Effector memory CD8-positive, alpha-beta T cell (primary cell): ENCODE results near the gene GNA12.
"Not testable (repeated sequence)": the region's sequence is repeated elsewhere in the genome, so short reads cannot be mapped to it uniquely, and the experiment has no call there.

Experiments
- ATAC-seq: fragments of 150-1000 bp; cut with Tn5 transposase; replicated peaks from 2 replicates; pipeline ENCODE4 v1.10.0; 2021; ENCODE audit warnings: mild to moderate bottlenecking, moderate library complexity
- DNase-seq, 3 experiments: peaks; one replicate each; pipeline ENCODE4 v3.0.0; 2021
- H3K27ac Mint-ChIP-seq, 2 donors: one replicate each; pipeline ENCODE4 v1.8.0; 2022; ENCODE audit warnings: mild to moderate bottlenecking in 2 of 2, mixed read lengths in 2 of 2, moderate library complexity in 2 of 2
- H3K27me3 Mint-ChIP-seq, 2 donors: one replicate each; pipeline ENCODE4 v1.8.0; 2022; ENCODE audit warnings: mixed read lengths in 2 of 2
- H3K36me3 Mint-ChIP-seq: one replicate; pipeline ENCODE4 v1.8.0; 2022; ENCODE audit warnings: mild to moderate bottlenecking, moderate library complexity, mixed read lengths; ENCODE audit not compliant: insufficient read depth
- H3K4me1 Mint-ChIP-seq, 2 donors: one replicate each; pipeline ENCODE4 v1.8.0; 2022; ENCODE audit warnings: low read depth in 2 of 2, mixed read lengths in 2 of 2
- H3K4me3 Mint-ChIP-seq, 2 donors: one replicate each; pipeline ENCODE4 v1.8.0; 2022; ENCODE audit warnings: mild to moderate bottlenecking in 2 of 2, mixed read lengths in 2 of 2, moderate library complexity in 2 of 2
- H3K9me3 Mint-ChIP-seq, 2 donors: one replicate each; pipeline ENCODE4 v1.8.0; 2022; ENCODE audit warnings: mixed read lengths in 2 of 2

Gene GNA12

GRCh38 chr7:2691932-2692439 is 152.1 kb downstream of the GNA12 start:
- H3K36me3 Mint-ChIP-seq, ATAC-seq, H3K4me3 Mint-ChIP-seq, DNase-seq, H3K27ac Mint-ChIP-seq, H3K9me3 Mint-ChIP-seq: not testable (repeated sequence)
- H3K27me3 Mint-ChIP-seq: peaks cover 30 to 56% of the 10 kb centered on the region in 2 donors
- peaks cover 8 to 14% of the 10 kb centered on the region in 2 donors for H3K4me1 Mint-ChIP-seq

DNA sequence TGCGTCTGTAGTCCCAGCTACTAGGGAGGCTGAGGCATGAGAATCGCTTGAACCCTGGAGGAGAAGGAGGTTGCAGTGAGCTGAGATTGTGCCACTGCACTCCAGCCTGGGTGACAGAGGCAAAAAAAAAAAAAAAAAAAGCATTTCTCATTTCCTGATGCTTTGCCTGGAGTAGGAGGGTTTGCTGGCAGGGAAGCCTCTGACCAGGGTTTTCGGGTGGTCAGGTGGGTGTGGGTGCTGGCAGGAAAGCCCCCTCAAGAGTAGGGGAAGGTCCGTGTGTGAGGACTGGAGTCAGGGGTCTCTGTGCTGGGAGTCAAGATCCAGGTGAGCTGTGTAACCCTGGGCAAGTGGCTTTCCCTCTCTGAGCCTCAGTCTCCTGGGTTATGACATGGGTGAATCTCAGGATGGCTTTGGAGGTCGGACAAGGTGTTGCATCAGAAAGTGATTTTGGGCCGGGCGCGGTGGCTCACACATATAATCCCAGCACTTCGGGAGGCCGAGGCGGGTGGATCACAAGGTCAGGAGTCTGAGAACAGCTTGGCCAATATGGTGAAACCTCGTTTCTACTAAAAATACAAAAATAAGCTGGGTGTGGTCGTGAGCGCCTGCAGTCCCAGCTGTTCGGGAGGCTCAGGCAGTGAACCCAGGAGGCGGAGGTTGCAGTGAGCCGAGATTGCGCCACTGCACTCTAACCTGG is 152.9 kb downstream of the GNA12 start:
- H3K27me3 Mint-ChIP-seq: peaks cover 33 to 59% of the 10 kb centered on the region in 2 donors

DNA sequence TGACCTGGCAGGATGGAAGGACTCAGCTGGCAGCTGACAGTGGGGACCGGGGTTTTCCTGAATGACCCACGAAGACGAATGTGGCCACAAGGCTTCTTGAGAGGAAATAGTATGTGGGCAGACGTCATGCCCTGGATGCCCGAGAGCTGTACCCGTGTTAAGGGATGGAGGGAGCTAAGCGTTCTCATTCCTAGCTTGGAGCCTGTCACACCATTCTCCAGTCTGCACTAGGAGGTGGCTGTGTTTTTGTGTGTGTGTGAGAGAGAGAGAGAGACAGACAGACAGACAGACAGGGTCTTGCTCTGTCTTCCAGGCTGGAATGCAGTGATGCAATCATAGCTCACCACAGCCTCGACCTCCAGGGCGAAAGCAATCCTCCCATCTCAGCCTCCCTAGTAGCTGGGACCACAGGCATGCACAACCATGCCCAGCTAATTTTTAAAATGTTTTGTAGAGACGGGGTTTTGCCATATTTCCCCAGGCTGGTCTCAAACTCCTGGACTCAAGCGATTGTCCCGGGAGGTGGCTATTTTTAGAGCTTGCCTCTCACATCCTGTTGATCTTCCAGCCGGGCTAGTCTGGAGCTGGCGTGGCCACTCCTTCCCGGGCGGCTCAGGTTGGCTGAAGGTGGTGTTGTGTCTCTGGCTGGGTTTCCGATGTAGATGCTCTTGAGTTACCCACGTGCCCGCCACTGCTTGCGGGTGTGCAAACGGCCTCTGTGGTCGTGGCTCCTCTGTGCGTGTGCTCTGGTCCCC is 154.0 kb downstream of the GNA12 start:
- Mint-ChIP-seq H3K36me3 (peaks cover 3% of the 10 kb centered on the region), H3K4me1 (peaks cover 8 to 14% of the 10 kb centered on the region in 2 donors), H3K9me3 (no peaks in the 10 kb centered on the region), H3K4me3 (no peak overlapping the region), H3K27me3 (peaks cover 37 to 59% of the 10 kb centered on the region in 2 donors), H3K27ac (no peak overlapping the region)
- DNase-seq: no peak
- peak; percentile 21 for ATAC-seq

More for the DNA sequence above, 152.9 kb downstream of the GNA12 start:
- Mint-ChIP-seq H3K9me3 (no peaks in the 10 kb centered on the region), H3K27ac (no peak overlapping the region), H3K36me3 (peaks cover 3% of the 10 kb centered on the region), H3K4me1 (peaks cover 8 to 14% of the 10 kb centered on the region in 2 donors), H3K4me3 (no peak overlapping the region)
- DNase-seq (no peak), ATAC-seq (no peak)

DNA sequence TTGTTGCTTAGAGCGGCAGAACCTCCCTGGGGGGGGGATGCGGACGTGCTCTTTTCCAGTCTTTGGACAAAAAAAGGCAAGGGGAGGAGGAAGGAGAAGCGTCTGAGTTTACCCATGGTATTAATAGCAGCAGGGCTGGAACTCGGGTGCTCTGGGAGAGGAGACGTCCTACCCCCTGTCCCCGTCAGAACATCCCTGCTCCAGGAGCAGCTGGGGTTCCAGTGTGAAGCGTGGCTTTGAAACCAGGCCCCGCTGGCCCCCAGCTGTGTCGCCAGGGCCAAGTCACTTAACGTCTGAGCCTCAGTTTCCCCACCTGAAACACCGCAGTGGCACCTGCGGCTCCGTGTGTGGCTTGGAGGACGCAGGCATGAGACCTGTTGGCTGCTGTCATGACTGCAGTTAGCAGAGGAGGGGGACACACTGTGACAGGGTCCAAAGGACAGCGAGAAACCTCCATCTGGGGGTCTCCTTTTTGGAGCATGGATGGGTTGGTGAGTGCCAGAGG is 154.7 kb downstream of the GNA12 start:
- peaks cover 8 to 14% of the 10 kb centered on the region in 2 donors for H3K4me1 Mint-ChIP-seq
- ATAC-seq: no peak
- H3K4me3 Mint-ChIP-seq: peak overlapping the region; percentile 23 to 54
- no peaks in the 10 kb centered on the region for H3K9me3 Mint-ChIP-seq
- H3K36me3 Mint-ChIP-seq: peaks cover 2% of the 10 kb centered on the region
- DNase-seq: no peak
- peaks cover 37 to 60% of the 10 kb centered on the region in 2 donors for H3K27me3 Mint-ChIP-seq
- no peak overlapping the region for H3K27ac Mint-ChIP-seq

GRCh38 chr7:2688409-2689342 is 155.4 kb downstream of the GNA12 start:
- ATAC-seq: peak; percentile 42
- H3K4me1 Mint-ChIP-seq: peaks cover 8 to 14% of the 10 kb centered on the region in 2 donors
- H3K27ac Mint-ChIP-seq: no peak overlapping the region
- H3K27me3 Mint-ChIP-seq: peaks cover 37 to 68% of the 10 kb centered on the region in 2 donors
- DNase-seq: no peak
- H3K4me3 Mint-ChIP-seq: peak overlapping the region; percentile 23 to 54
- no peaks in the 10 kb centered on the region for H3K9me3 Mint-ChIP-seq
- H3K36me3 Mint-ChIP-seq: peaks cover 2% of the 10 kb centered on the region

- DNase-seq: no peak
- H3K4me3 Mint-ChIP-seq: peak within 1 kb of the TSS; percentile 23 to 54
- H3K36me3 Mint-ChIP-seq: peaks cover 2% of the 10 kb centered on the region
- no peak within 1 kb of the TSS for H3K27ac Mint-ChIP-seq
- peaks cover 37 to 71% of the 10 kb centered on the region in 2 donors for H3K27me3 Mint-ChIP-seq
- no peaks in the 10 kb centered on the region for H3K9me3 Mint-ChIP-seq
- peaks cover 8 to 14% of the 10 kb centered on the region in 2 donors for H3K4me1 Mint-ChIP-seq
- no peak for ATAC-seq
These were observed 156.2 kb downstream of the GNA12 start, which contains the start of gene AMZ1 for GRCh38 chr7:2687881-2688318. TSS of gene AMZ1 (plus strand) at chr7:2688202. CDS start at chr7:2700452, 12,250 bp downstream.

- ATAC-seq: no peak
These were observed 156.7 kb downstream of the GNA12 start for GRCh38 chr7:2687338-2687869.

DNA sequence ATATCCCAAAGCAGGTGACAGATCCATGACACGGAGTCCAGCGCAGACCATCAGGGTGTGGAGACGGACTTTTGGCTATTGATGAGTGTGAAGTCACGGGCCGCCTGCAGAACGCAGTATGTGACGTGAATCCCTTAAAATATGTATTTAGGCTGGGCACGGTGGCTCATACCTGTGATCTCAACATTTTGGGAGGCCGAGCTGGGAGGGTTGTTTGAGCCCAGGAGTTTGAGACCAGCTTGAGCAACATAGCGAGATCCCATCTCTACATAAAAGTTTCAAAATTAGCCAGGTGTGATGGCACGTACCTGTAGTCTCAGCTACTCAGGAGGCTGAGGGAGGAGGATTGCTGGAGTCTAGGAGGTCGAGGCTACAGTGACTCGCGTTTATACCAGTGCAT is 158.0 kb downstream of the GNA12 start:
- peaks cover 29 to 73% of the 10 kb centered on the region in 2 donors for H3K27me3 Mint-ChIP-seq

More at GRCh38 chr7:2687338-2687869, 156.7 kb downstream of the GNA12 start:
- no peak for DNase-seq
- H3K9me3 Mint-ChIP-seq: no peaks in the 10 kb centered on the region
- H3K4me1 Mint-ChIP-seq: peaks cover 8 to 14% of the 10 kb centered on the region in 2 donors
- no peak overlapping the region for H3K27ac Mint-ChIP-seq
- H3K4me3 Mint-ChIP-seq: peak overlapping the region in 1 of 2 donors; percentile 48
- peaks cover 2% of the 10 kb centered on the region for H3K36me3 Mint-ChIP-seq
- peaks cover 37 to 71% of the 10 kb centered on the region in 2 donors for H3K27me3 Mint-ChIP-seq

DNA sequence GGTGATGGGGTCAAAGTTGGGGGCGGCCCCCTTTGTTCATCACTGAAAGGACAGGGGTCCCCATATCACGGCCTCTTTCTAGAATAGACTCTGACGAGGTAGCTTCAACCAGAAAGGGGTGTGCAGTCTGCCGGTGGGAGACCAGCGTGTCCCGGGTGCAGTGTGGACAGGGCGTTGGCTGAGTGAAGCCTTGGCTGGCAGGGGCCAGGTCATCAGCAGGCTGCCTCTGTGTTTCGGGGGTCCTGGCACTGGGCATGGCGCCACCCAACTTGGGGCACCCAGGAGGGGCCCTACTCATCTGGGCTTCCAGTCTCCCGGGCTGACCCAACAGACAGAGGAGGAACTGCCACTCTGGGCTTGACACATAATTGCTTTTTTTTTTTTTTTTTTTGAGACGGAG is 159.6 kb downstream of the GNA12 start:
- no peaks in the 10 kb centered on the region for H3K9me3 Mint-ChIP-seq
- no peak overlapping the region for H3K4me3 Mint-ChIP-seq
- H3K4me1 Mint-ChIP-seq: peaks cover 8 to 12% of the 10 kb centered on the region in 2 donors
- ATAC-seq (no peak), DNase-seq (no peak)
- H3K27ac Mint-ChIP-seq: no peak overlapping the region
- H3K27me3 Mint-ChIP-seq: peaks cover 23 to 66% of the 10 kb centered on the region in 2 donors
- peaks cover 7% of the 10 kb centered on the region for H3K36me3 Mint-ChIP-seq

More for the DNA sequence above, 158.0 kb downstream of the GNA12 start:
- Mint-ChIP-seq H3K9me3 (no peaks in the 10 kb centered on the region), H3K4me1 (peaks cover 8 to 14% of the 10 kb centered on the region in 2 donors), H3K27ac (no peak overlapping the region), H3K4me3 (no peak overlapping the region), H3K36me3 (peaks cover 7% of the 10 kb centered on the region)
- no peak for ATAC-seq
- DNase-seq: no peak

DNA sequence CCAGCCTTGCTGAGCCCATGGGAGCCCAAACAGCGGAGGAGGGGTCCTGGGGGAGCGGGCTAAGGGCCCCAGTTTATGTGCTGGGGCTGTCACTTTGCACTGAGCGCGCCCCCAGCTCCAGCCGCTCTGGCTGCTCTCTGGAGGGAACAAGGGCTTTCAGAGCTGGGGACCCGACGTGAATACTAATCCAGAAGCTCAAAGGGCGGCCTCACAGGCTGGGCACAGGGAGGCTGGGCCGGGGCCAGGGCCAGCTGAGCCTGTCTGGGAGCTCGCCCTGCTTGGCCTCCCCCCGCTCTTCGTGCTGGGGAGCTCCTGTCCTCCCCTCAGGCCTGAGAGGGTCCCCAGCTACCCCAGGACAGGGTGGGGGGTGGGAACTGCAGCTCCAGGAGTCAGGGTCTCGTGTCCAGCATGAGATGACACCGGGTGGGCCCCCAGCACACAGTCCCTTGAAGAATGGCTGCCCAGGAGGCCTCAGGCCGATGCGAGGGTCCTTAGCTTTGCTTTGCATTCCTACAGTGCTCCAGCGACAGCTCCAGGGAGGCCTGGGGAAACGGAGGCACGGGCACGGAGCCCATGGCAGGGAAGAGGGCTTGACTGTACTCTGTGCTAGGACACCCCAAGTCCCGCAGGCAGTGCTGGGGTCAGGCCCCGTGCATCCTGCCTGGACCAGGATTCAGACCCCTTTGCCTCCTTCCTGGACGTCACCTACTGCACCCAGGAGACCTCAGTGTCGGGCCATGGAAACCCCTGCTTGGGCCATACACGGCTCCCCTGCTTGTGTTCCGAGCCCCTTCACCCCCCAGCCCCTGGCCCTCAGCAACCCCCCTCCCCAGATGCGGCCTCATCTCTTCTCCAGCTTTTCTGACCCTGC is 161.9 kb downstream of the GNA12 start:
- H3K27me3 Mint-ChIP-seq: peaks cover 9 to 49% of the 10 kb centered on the region in 2 donors
- ATAC-seq: no peak
- H3K27ac Mint-ChIP-seq: no peak overlapping the region
- H3K36me3 Mint-ChIP-seq: peaks cover 7% of the 10 kb centered on the region
- peaks cover 0 to 5% of the 10 kb centered on the region in 2 donors for H3K4me1 Mint-ChIP-seq
- no peak for DNase-seq
- no peak overlapping the region for H3K4me3 Mint-ChIP-seq
- no peaks in the 10 kb centered on the region for H3K9me3 Mint-ChIP-seq

DNA sequence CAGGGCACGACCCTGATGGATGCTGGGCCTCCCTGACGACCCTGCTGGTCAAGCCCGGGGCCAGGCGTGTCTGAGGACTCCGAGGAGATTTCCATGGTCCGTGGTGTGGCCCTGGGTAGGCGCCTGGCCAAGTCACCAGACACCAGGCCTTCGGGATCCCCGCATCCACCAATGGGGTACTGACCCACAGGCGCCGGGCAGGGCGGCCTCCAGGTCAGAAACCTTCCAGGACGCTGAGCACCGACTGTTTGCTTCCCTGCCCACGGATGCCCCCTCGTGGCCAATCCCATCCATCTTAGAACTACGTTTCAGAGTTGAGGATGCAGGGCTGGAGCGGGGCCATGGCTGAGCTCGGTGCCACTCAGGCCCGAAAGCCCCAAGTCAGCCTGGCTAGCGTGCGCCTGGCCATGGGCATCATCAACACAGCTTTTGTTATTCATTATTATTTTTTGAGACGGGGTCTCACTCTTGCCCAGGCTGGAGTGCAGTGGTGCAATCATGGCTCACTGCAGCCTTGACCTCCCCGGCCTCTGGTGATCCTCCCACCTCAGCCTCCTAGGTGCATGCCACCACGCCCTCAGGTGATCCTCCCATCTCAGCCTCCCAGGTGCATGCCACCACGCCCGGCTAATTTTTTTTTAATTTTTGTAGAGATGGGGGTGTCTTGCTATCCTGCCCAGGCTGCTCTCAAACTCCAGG is 163.2 kb downstream of the GNA12 start:
- H3K27me3 Mint-ChIP-seq: peaks cover 3 to 46% of the 10 kb centered on the region in 2 donors
- H3K27ac Mint-ChIP-seq: no peak overlapping the region
- DNase-seq: peak; percentile 42 to 47 (median 45)
- H3K4me3 Mint-ChIP-seq: no peak overlapping the region
- H3K36me3 Mint-ChIP-seq: peaks cover 7% of the 10 kb centered on the region
- no peaks in the 10 kb centered on the region for H3K9me3 Mint-ChIP-seq
- peaks cover 0 to 5% of the 10 kb centered on the region in 2 donors for H3K4me1 Mint-ChIP-seq
- ATAC-seq: peak; percentile 56
